Suprapubic skin (tissue), 4 donors: ENCODE measurements around the gene SLC16A2. TPM values are rescaled to one million over a fixed set of nuclear protein-coding genes. Genes with fewer than 3 reads are reported as not detected.
A peak's percentile ranks its signal among the peaks of the same experiment; 100 is the strongest.

Experiments
- DNase-seq, 2 donors: peaks; one replicate each; pipeline ENCODE4 v3.0.0-alpha.2; 2019; ENCODE audit warnings: low spot score in 2 of 2
- H3K27ac ChIP-seq: fragments of 200-600 bp; sonication (generic); one replicate; pipeline ENCODE4 v1.5.1; 2019
- H3K27me3 ChIP-seq: fragments of 200-600 bp; sonication (generic); one replicate; pipeline ENCODE4 v1.5.1; 2019
- H3K36me3 ChIP-seq: fragments of 200-600 bp; sonication (generic); one replicate; pipeline ENCODE4 v1.5.1; 2019
- H3K4me1 ChIP-seq: fragments of 200-600 bp; sonication (generic); one replicate; pipeline ENCODE4 v1.5.1; 2019
- H3K4me3 ChIP-seq: fragments of 200-600 bp; sonication (generic); one replicate; pipeline ENCODE4 v1.5.1; 2019; ENCODE audit warnings: mild to moderate bottlenecking
- H3K9me3 ChIP-seq: fragments of 200-600 bp; sonication (generic); one replicate; pipeline ENCODE4 v1.5.1; 2019
- CTCF ChIP-seq, 2 donors: fragments of 200-600 bp in 1 of 2; fragments of 450-650 bp in 1 of 2; sonication (generic) in 1 of 2; IDR thresholded peaks; one replicate each; pipeline ENCODE4 v1.5.1; 2016 to 2019; ENCODE audit warnings: antibody characterized with exemption in 2 of 2, mild to moderate bottlenecking in 1 of 2, moderate library complexity in 1 of 2
- EP300 ChIP-seq: sonication (generic); formaldehyde crosslinking; IDR thresholded peaks from one replicate; pipeline ENCODE4 v1.6.1; 2017; ENCODE audit warnings: antibody characterized with exemption
- POLR2A ChIP-seq, 2 donors: fragments of 450-650 bp; IDR thresholded peaks; one replicate each; pipeline ENCODE4 v1.6.1; 2017; ENCODE audit warnings: antibody characterized with exemption in 2 of 2, mild to moderate bottlenecking in 2 of 2, moderate library complexity in 2 of 2
- POLR2AphosphoS5 ChIP-seq, 3 donors: sonication (generic); formaldehyde crosslinking; IDR thresholded peaks; one replicate each; pipeline ENCODE4 v1.6.1; 2017; ENCODE audit warnings: antibody characterized with exemption in 3 of 3
- WGBS: methylation state at CpG from one replicate; pipeline ENCODE4 v1.1.5; 2018; 5-methylcytosine and 5-hydroxymethylcytosine counted together
- total RNA-seq, 4 donors: library from RNA; depleted of rRNA; stranded (reverse); fragments of >200 nt; gene quantifications; one replicate each; pipeline ENCODE4 v1.1.0, GENCODE V29; 2016

The SLC16A2 gene
- total RNA-seq = 1 to 10 TPM; 2.6 to 6.0 (median 3.7) TPM

GRCh38 chrX:74421036-74421739 is at the start of gene SLC16A2:
Gene SLC16A2, plus strand, starts transcription at chrX:74421493. Its CDS starts 145 bp downstream, at chrX:74421638.
- peak within 1 kb of the TSS; percentile 82 for H3K27ac ChIP-seq
- H3K4me3 ChIP-seq = peak within 1 kb of the TSS; percentile 58
- peaks cover 16% of the 10 kb centered on the region for H3K4me1 ChIP-seq
- WGBS = 48% methylated on average over 23 of the region's 33 CpGs
- peak; percentile 79 to 81 for DNase-seq
- H3K27me3 ChIP-seq = no peaks in the 10 kb centered on the region
- H3K36me3 ChIP-seq = no peaks in the 10 kb centered on the region
- no peaks in the 10 kb centered on the region for H3K9me3 ChIP-seq
- TF ChIP-seq CTCF (IDR thresholded peaks at IDR 0.05) (no peak), POLR2A (IDR thresholded peaks at IDR 0.05) (no peak), EP300 (no peak), POLR2AphosphoS5 (IDR thresholded peaks at IDR 0.05) (no peak)

- TF ChIP-seq POLR2A (IDR thresholded peaks at IDR 0.05) (no peak), CTCF (IDR thresholded peaks at IDR 0.05) (no peak), POLR2AphosphoS5 (IDR thresholded peaks at IDR 0.05) (no peak), EP300 (no peak)
- no peak for DNase-seq
- H3K36me3 ChIP-seq = no peaks in the 10 kb centered on the region
Measured at GRCh38 chrX:74372272-74372671, 49.0 kb upstream of the SLC16A2 start.

DNA sequence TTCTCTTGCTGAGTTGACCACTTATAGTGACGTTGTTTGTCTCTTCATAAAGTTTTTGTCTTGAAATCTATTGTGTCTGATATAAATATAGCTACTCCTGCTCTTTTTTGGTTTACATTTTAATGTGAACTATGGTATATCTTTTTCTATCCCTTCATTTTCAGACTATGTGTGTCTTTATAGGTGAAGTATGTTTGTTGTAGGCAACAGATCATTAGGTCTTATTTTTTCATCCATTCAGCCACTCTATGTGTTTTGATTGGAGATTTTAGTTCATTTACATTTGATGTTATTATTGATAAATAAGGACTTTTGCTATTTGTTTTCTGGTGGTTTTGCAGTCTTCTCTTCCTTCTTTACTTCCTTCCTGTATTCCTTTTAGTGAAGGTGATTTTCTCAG is 44.0 kb upstream of the SLC16A2 start:
- Histone ChIP-seq H3K27ac (no peak overlapping the region), H3K9me3 (no peaks in the 10 kb centered on the region), H3K4me1 (no peaks in the 10 kb centered on the region), H3K4me3 (no peak overlapping the region), H3K36me3 (no peaks in the 10 kb centered on the region), H3K27me3 (no peaks in the 10 kb centered on the region)
- no peak for TF ChIP-seq CTCF (IDR thresholded peaks at IDR 0.05)
- TF ChIP-seq EP300 = no peak
- no peak for TF ChIP-seq POLR2A (IDR thresholded peaks at IDR 0.05)
- no peak for TF ChIP-seq POLR2AphosphoS5 (IDR thresholded peaks at IDR 0.05)
- DNase-seq = no peak
- WGBS = 47% methylated on average over 1 of the region's 1 CpG

More at GRCh38 chrX:74372272-74372671, 49.0 kb upstream of the SLC16A2 start:
- no peaks in the 10 kb centered on the region for H3K4me1 ChIP-seq
- no peak overlapping the region for H3K4me3 ChIP-seq
- no peak overlapping the region for H3K27ac ChIP-seq
- H3K27me3 ChIP-seq = no peaks in the 10 kb centered on the region
- H3K9me3 ChIP-seq = no peaks in the 10 kb centered on the region

- Histone ChIP-seq H3K27ac (no peak overlapping the region), H3K4me3 (no peak overlapping the region), H3K36me3 (no peaks in the 10 kb centered on the region), H3K27me3 (no peaks in the 10 kb centered on the region), H3K9me3 (no peaks in the 10 kb centered on the region), H3K4me1 (no peaks in the 10 kb centered on the region)
- WGBS = 40% methylated on average over 2 of the region's 2 CpGs
- TF ChIP-seq CTCF (IDR thresholded peaks at IDR 0.05) (peak; percentile 43 to 55), EP300 (no peak), POLR2A (IDR thresholded peaks at IDR 0.05) (no peak), POLR2AphosphoS5 (IDR thresholded peaks at IDR 0.05) (no peak)
- DNase-seq = peak in 1 of 2 donors; percentile 62
Measured at GRCh38 chrX:74382613-74383012, 38.7 kb upstream of the SLC16A2 start.

- H3K9me3 ChIP-seq = no peaks in the 10 kb centered on the region
- H3K36me3 ChIP-seq = no peaks in the 10 kb centered on the region
- H3K4me3 ChIP-seq = no peak overlapping the region
- TF ChIP-seq EP300 (no peak), CTCF (IDR thresholded peaks at IDR 0.05) (no peak)
- no peaks in the 10 kb centered on the region for H3K27me3 ChIP-seq
- 35% methylated on average over 2 of the region's 2 CpGs for WGBS
- H3K4me1 ChIP-seq = no peaks in the 10 kb centered on the region
- no peak overlapping the region for H3K27ac ChIP-seq
- DNase-seq = no peak
Measured at GRCh38 chrX:74383611-74384010, 37.7 kb upstream of the SLC16A2 start.
